GM12878 (cell line): ENCODE data around the gene OR7C2. TPM values are rescaled to one million over a fixed set of nuclear protein-coding genes. Genes with fewer than 3 reads are reported as not detected.

Source experiments
- ATAC-seq: fragments of 200-7000 bp; cut with Tn5 transposase; 3 replicates; pipeline ENCODE4 v1.9.1; 2020; ENCODE audit warnings: mild to moderate bottlenecking, moderate library complexity
- BruUV-seq: library from RNA; stranded (reverse); fragments of 400-500 nt; replicated peaks from 2 replicates; lab custom pipeline; 2021; lab: Mats Ljungman, UMichigan
- CTCF ChIA-PET: fragments of 300-600 bp; sonication (Branson Sonifier 250); formaldehyde crosslinking; extraction: SDS; loops from one replicate; lab custom pipeline; 2021; ENCODE audit warnings: inconsistent platforms; lab: Yijun Ruan, JAX
- POLR2A ChIA-PET: fragments of 350-600 bp; formaldehyde crosslinking; extraction: SDS; loops from one replicate; lab custom pipeline; 2021; ENCODE audit warnings: inconsistent platforms; lab: Charles Lee
- RAD21 ChIA-PET: fragments of 300-600 bp; sonication (Branson Sonifier 250); formaldehyde crosslinking; loops from one replicate; lab custom pipeline; 2023; ENCODE audit warnings: antibody characterized with exemption; ENCODE audit not compliant: unreplicated experiment; lab: Charles Lee
- SMC1A ChIA-PET: fragments of 300-600 bp; sonication (Branson Sonifier 250); formaldehyde crosslinking; loops from one replicate; lab custom pipeline; 2023; ENCODE audit not compliant: unreplicated experiment, uncharacterized antibody; lab: Charles Lee
- DNase-seq: peaks from one replicate; pipeline ENCODE4 v3.0.0-alpha.2; 2011; ENCODE audit warnings: low read depth, low spot score
- FAIRE-seq: peaks from 3 replicates; lab custom pipeline; 2011; peaks lifted over from hg19 to GRCh38; lab: Jason Lieb, UNC
- H2AFZ ChIP-seq: 2 replicates; pipeline ENCODE4 v1.6.0; 2011; ENCODE audit warnings: low read depth, low read length, control low read depth; ENCODE audit not compliant: control insufficient read depth
- H3K27ac ChIP-seq: 2 replicates; pipeline ENCODE4 v1.5.1; 2011; ENCODE audit warnings: control low read depth; ENCODE audit not compliant: control insufficient read depth, insufficient read depth
- H3K27me3 ChIP-seq, 2 experiments: replicated peaks in 1 of 2; 2 replicates each; pipeline versions ENCODE4 v1.6.0 to v1.6.1; 2011; ENCODE audit warnings: low read length in 1 of 2; ENCODE audit not compliant: control insufficient read depth in 2 of 2, insufficient read depth in 2 of 2
- H3K36me3 ChIP-seq, 2 experiments: 2 replicates each; pipeline ENCODE4 v1.5.1; 2011; ENCODE audit warnings: low read length in 1 of 2; ENCODE audit not compliant: control insufficient read depth in 2 of 2, insufficient read depth in 2 of 2
- H3K4me1 ChIP-seq: 2 replicates; pipeline ENCODE4 v1.6.1; 2011; ENCODE audit warnings: mild to moderate bottlenecking, low read length, moderate library complexity, mixed read lengths; ENCODE audit not compliant: control insufficient read depth, insufficient read depth
- H3K4me2 ChIP-seq: 2 replicates; pipeline ENCODE4 v1.6.0; 2011; ENCODE audit warnings: control low read depth; ENCODE audit not compliant: control insufficient read depth, insufficient read depth
- H3K4me3 ChIP-seq: fragments of 200-600 bp; sonication (generic); 2 replicates; pipeline ENCODE4 v1.5.1; 2016
- H3K79me2 ChIP-seq: 2 replicates; pipeline ENCODE4 v1.6.0; 2011; ENCODE audit warnings: low read length; ENCODE audit not compliant: control insufficient read depth, insufficient read depth
- H3K9ac ChIP-seq: 2 replicates; pipeline ENCODE4 v1.8.0; 2011; ENCODE audit warnings: low read length, control low read depth, mixed read lengths; ENCODE audit not compliant: control insufficient read depth, insufficient read depth
- H3K9me3 ChIP-seq: replicated peaks from 3 replicates; pipeline ENCODE4 v1.5.1; 2011; ENCODE audit warnings: mild to moderate bottlenecking, low read length; ENCODE audit not compliant: control insufficient read depth, insufficient read depth
- H4K20me1 ChIP-seq: 2 replicates; pipeline ENCODE4 v1.6.0; 2011; ENCODE audit not compliant: control insufficient read depth, insufficient read depth
- CREM ChIP-seq: IDR thresholded peaks from 2 replicates; pipeline ENCODE4 v1.6.1; 2014; ENCODE audit warnings: antibody characterized with exemption, low read depth
- JUNB ChIP-seq: IDR thresholded peaks from 2 replicates; pipeline ENCODE4 v1.6.1; 2016; ENCODE audit warnings: antibody characterized with exemption, mild to moderate bottlenecking
- PAX8 ChIP-seq: fragments of 450-650 bp; IDR thresholded peaks from 2 replicates; pipeline ENCODE4 v1.6.1; 2017; ENCODE audit warnings: mild to moderate bottlenecking, moderate library complexity
- PML ChIP-seq: IDR thresholded peaks from 2 replicates; pipeline ENCODE4 v1.6.1; 2012; ENCODE audit warnings: low read length, inconsistent platforms
- SIX5 ChIP-seq: IDR thresholded peaks from 2 replicates; pipeline ENCODE4 v1.6.1; 2011; ENCODE audit warnings: mild to moderate bottlenecking, low read depth, low read length, moderate library complexity; ENCODE audit not compliant: severe bottlenecking
- TBL1XR1 ChIP-seq: IDR thresholded peaks from 2 replicates; pipeline ENCODE4 v1.6.1; 2012; ENCODE audit warnings: low read depth, low read length, improper control_type of control experiment
- WGBS: methylation state at CpG from one replicate; pipeline ENCODE4 v1.1.6; 2016; ENCODE audit warnings: low lambda C conversion rate; ENCODE audit not compliant: insufficient replicate concordance, insufficient coverage; ENCODE audit errors: missing lambda C conversion rate; 5-methylcytosine and 5-hydroxymethylcytosine counted together
- in situ Hi-C: fragments of 300-500 bp; cut with MboI; formaldehyde crosslinking; loops from 9 replicates; pipeline ENCODE4 v1.14.3; 2018; ENCODE audit warnings: mixed read lengths
- intact Hi-C: fragments of 100-400 bp; cut with micrococcal nuclease; formaldehyde crosslinking; loops from one replicate; pipeline ENCODE4 v1.14.2; 2022; ENCODE audit not compliant: unreplicated experiment
- polyA plus RNA-seq, 11 experiments: library from polyadenylated mRNA; depleted of rRNA in 4 of 11; unstranded in 6 of 11; stranded (reverse) in 5 of 11; fragments of >200 nt; fragmentation: Nextera tagmentation in 4 of 11; fragmentation: Illumina TruSeq in 1 of 11; extraction: Ambion mirVana in 4 of 11; extraction: Trizol in 1 of 11; gene quantifications; 1 replicate in 1 of 11; 2 replicates in 10 of 11; pipeline versions ENCODE4 v1.2.1 to v1.2.3, GENCODE V29; 2011 to 2016; ENCODE audit warnings: inconsistent platforms in 2 of 11, missing spikeins in 2 of 11, low read depth in 1 of 11
- total RNA-seq, 4 experiments: library from RNA; depleted of rRNA in 3 of 4; stranded (reverse); fragments of >200 nt in 3 of 4; fragmentation: Illumina TruSeq in 1 of 4; extraction: Trizol in 1 of 4; gene quantifications; 2 replicates each; pipeline versions ENCODE4 v1.2.1 to v1.2.3, GENCODE V29; 2013 to 2021
- TF ChIP-seq, protein P1 (sequence below): IDR thresholded peaks from 2 replicates; pipeline ENCODE4 v1.6.1; 2011; ENCODE audit warnings: borderline replicate concordance, low read depth, mild to moderate bottlenecking, moderate library complexity, mixed read lengths, low read length; ENCODE audit not compliant: insufficient read depth; ENCODE audit errors: extremely low read length
- TF ChIP-seq, protein P2 (sequence below): fragments of 450-650 bp; formaldehyde crosslinking; IDR thresholded peaks from 2 replicates; pipeline ENCODE4 v1.4.0; 2020; ENCODE audit warnings: mild to moderate bottlenecking, moderate library complexity

The OR7C2 gene
- total and polyA plus RNA-seq, 10 of the 15 experiments (the other 5 are each of a cell fraction or from before 2014, with no cell fraction given), result not detected

DNA sequence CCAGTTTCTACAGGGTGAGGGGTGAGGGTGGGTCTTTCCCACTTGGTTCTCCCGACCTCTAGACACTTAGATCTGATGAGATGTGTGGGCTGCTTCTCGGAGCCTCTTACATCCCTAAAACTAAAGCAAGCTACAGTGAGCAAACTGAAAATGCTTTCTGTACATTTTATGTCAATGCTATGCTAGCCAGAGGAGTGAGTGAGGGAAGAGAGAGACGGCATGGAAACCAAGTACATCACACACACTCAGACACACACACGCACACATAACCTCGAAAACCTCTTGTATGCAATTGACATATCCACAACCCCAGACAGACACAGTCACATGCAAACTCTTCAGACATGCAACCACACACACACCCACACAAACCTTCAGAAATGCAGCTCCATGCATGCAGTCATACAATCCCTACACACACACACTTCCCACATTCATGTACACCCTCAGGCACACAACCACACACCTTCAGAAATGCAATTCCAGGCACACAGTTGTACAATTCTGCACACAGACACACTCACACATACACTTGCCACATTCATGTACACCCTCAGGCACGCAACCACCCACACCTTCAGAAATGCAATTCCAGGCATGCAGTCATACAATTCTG lies 37.0 kb downstream of the OR7C2 start:
- Histone ChIP-seq H3K79me2 (no peaks in the 10 kb centered on the region), H3K27ac (no peak overlapping the region), H2AFZ (no peak overlapping the region), H3K4me2 (no peak overlapping the region), H3K4me3 (no peak overlapping the region), H4K20me1 (no peaks in the 10 kb centered on the region), H3K36me3 (no peaks in the 10 kb centered on the region), H3K27me3 (peaks cover 1 to 7% of the 10 kb centered on the region in 2 experiments), H3K9me3 (no peaks in the 10 kb centered on the region; the same call in 2 of the 3 replicates)
- ChIA-PET RAD21 (no interaction called here), POLR2A (no interaction called here), SMC1A (interaction anchor here (0.7 kb wide), 1 partner anchor 78 kb away, joined by 3 read pairs; no protein-coding TSS in a partner anchor), CTCF (no interaction called here)
- FAIRE-seq (no peak), DNase-seq (no peak), ATAC-seq (no peak)
- BruUV-seq, result no TSS peak
- in situ Hi-C loops, result no loop called here
- TF ChIP-seq PML, result no peak
- TF ChIP-seq, protein P1, sequence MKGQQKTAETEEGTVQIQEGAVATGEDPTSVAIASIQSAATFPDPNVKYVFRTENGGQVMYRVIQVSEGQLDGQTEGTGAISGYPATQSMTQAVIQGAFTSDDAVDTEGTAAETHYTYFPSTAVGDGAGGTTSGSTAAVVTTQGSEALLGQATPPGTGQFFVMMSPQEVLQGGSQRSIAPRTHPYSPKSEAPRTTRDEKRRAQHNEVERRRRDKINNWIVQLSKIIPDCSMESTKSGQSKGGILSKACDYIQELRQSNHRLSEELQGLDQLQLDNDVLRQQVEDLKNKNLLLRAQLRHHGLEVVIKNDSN, result no peak
- no peak for TF ChIP-seq JUNB
- TF ChIP-seq, all 136 proteins: peak for 0
- 5% methylated on average over 6 of the region's 6 CpGs for WGBS
- H3K4me1 ChIP-seq, result no peaks in the 10 kb centered on the region
- no peak overlapping the region for H3K9ac ChIP-seq
- intact Hi-C loops, result no loop called here

DNA sequence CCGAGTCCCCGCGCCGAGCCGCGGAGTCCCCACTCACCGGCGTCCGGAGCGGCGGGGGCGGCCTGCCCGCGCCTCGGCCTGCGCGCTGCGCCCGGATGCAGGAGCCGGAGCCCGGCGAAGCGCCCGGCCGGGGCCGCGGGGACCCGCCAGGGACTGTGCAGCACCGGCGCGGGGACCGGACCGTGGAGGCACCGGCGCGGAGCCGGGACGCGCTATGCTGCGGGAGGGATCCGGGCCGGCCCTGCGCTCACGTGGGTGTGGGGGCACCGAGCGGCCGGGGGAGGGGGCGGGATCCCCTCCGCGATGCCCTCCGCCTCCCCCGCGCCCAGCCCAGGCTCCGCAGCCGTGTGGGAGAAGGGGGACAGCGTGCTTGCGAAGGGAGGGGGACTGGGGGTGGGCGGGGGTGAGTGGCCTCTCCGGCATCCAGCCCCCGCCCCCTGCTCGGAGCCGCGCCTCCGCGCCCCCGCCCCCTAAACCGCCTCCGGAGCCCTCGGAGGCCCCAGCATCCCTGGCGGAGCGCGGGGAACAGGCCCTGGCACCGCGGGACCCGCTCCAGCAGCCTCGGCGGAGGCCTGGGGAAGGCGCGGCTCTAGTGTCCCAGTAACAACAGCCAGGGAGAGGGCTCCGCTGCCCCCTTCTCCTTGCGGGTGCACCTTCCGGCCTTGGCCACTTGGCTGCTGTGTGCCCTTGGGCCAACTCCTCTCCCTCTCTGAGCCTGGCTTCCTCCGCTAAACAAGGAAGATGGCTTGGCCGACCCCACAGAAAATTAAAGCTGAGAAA lies 38.4 kb downstream of the OR7C2 start, which contains the start of gene SLC1A6:
TSS of gene SLC1A6 (minus strand) at position 389 of the 780 bp plus-strand sequence. CDS start 6,954 bp downstream, outside the sequence.
- Histone ChIP-seq H3K9ac (no peak within 1 kb of the TSS), H3K27ac (no peak within 1 kb of the TSS), H3K4me2 (no peak within 1 kb of the TSS), H3K36me3 (no peaks in the 10 kb centered on the region), H3K27me3 (peaks cover 1 to 7% of the 10 kb centered on the region in 2 experiments), H3K4me1 (no peaks in the 10 kb centered on the region), H3K9me3 (no peaks in the 10 kb centered on the region; the same call in 2 of the 3 replicates), H2AFZ (no peak within 1 kb of the TSS), H3K4me3 (no peak within 1 kb of the TSS), H4K20me1 (no peaks in the 10 kb centered on the region), H3K79me2 (no peaks in the 10 kb centered on the region)
- FAIRE-seq (no peak), DNase-seq (no peak), ATAC-seq (no peak)
- ChIA-PET RAD21 (no interaction called here), CTCF (no interaction called here), POLR2A (no interaction called here), SMC1A (no interaction called here)
- no peak for TF ChIP-seq SIX5
- TF ChIP-seq CREM, result no peak
- no peak for TF ChIP-seq TBL1XR1
- no peak for TF ChIP-seq PAX8
- TF ChIP-seq, protein P2, sequence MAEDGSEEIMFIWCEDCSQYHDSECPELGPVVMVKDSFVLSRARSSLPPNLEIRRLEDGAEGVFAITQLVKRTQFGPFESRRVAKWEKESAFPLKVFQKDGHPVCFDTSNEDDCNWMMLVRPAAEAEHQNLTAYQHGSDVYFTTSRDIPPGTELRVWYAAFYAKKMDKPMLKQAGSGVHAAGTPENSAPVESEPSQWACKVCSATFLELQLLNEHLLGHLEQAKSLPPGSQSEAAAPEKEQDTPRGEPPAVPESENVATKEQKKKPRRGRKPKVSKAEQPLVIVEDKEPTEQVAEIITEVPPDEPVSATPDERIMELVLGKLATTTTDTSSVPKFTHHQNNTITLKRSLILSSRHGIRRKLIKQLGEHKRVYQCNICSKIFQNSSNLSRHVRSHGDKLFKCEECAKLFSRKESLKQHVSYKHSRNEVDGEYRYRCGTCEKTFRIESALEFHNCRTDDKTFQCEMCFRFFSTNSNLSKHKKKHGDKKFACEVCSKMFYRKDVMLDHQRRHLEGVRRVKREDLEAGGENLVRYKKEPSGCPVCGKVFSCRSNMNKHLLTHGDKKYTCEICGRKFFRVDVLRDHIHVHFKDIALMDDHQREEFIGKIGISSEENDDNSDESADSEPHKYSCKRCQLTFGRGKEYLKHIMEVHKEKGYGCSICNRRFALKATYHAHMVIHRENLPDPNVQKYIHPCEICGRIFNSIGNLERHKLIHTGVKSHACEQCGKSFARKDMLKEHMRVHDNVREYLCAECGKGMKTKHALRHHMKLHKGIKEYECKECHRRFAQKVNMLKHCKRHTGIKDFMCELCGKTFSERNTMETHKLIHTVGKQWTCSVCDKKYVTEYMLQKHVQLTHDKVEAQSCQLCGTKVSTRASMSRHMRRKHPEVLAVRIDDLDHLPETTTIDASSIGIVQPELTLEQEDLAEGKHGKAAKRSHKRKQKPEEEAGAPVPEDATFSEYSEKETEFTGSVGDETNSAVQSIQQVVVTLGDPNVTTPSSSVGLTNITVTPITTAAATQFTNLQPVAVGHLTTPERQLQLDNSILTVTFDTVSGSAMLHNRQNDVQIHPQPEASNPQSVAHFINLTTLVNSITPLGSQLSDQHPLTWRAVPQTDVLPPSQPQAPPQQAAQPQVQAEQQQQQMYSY (CRISPR knock-in tag), result no peak
- WGBS, result 11% methylated on average over 32 of the region's 84 CpGs
- in situ Hi-C loops, result no loop called here
- no TSS peak for BruUV-seq
- intact Hi-C loops, result no loop called here
